ENCODE results near the gene HOXB4. TPM values are rescaled to one million over a fixed set of nuclear protein-coding genes. Genes with fewer than 3 reads are reported as not detected.

HOXB4 gene
- total RNA-seq, 1 experiment from 2014 or later = not detected

DNA sequence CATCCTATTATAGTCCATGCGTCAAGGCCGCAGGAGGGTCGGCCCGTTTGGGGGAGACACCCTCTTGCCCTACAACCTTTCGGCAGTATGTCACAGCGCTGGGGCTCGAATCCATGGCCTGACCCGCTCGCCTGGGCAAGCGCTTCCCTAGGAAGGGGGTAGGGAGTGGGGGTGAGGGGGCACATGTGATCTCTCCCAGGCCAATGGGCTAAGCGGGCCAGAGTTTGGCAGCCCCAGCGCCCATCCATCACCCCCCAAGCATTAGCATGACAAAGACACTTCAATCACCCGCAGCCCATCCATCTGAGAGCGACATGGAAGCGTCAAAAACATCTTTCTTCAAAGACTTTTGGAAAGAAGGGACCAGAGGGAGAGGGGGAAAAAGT, 47.3 kb downstream of the HOXB4 start, which contains the start of gene HOXB1:
Gene HOXB1 (minus strand): TSS at position 125 of the 386 bp plus-strand sequence. CDS start 107 bp downstream, at position 18.
- no peaks in the 10 kb centered on the region for H3K79me1 ChIP-seq (ENCODE audit: insufficient read depth, low read depth, low read length, poor library complexity, severe bottlenecking)
- no peak within 1 kb of the TSS for H2BK15ac ChIP-seq (ENCODE audit: low read depth, low read length)
- no peaks in the 10 kb centered on the region for H4K20me1 ChIP-seq (ENCODE audit: control insufficient read depth, insufficient read depth, insufficient read length)
- peaks cover 28 to 48% of the 10 kb centered on the region in 2 experiments for H3K4me1 Mint-ChIP-seq
- peak; percentile 90 for DNase-seq
- H3K9ac ChIP-seq (ENCODE audit: extremely low read depth, insufficient read length, low read length) = no peak within 1 kb of the TSS
- H3K23ac ChIP-seq (ENCODE audit: insufficient read length, low read depth, low read length) = no peak within 1 kb of the TSS
- H3K4ac ChIP-seq (ENCODE audit: low read depth, low read length) = no peak within 1 kb of the TSS
- H3K14ac ChIP-seq (ENCODE audit: insufficient read depth, low read length) = no peak within 1 kb of the TSS; the same call in 1 of the 2 replicates
- peak within 1 kb of the TSS in 1 of 2 experiments; percentile 69; a peak in 3 of 5 replicates for H3K4me3 Mint-ChIP-seq
- no peak within 1 kb of the TSS for H2AFZ ChIP-seq (ENCODE audit: low read length)
- H2BK120ac ChIP-seq (ENCODE audit: low read depth, low read length, poor library complexity, severe bottlenecking) = no peak within 1 kb of the TSS
- no peak within 1 kb of the TSS for H3K27ac Mint-ChIP-seq
- no peak within 1 kb of the TSS for H4K8ac ChIP-seq (replicated peaks; ENCODE audit: insufficient read length, low read depth, low read length)
- peaks cover 3 to 8% of the 10 kb centered on the region in 2 experiments; a peak in 3 of 5 replicates for H3K9me3 Mint-ChIP-seq
- H3K4me1 ChIP-seq (ENCODE audit: insufficient read depth, low read length) = peaks cover 8% of the 10 kb centered on the region; the same call in 1 of the 2 replicates
- WGBS (ENCODE audit: extremely low coverage, insufficient read length, low lambda C conversion rate) = no CpG with 5 or more reads among the region's 15 CpGs
- no peak within 1 kb of the TSS for H2BK12ac ChIP-seq (ENCODE audit: insufficient read length, low read depth, low read length)
- no peak within 1 kb of the TSS for H2BK20ac ChIP-seq (ENCODE audit: low read depth, low read length, poor library complexity, severe bottlenecking)
- H2AK5ac ChIP-seq (ENCODE audit: insufficient read length, low read length) = no peak within 1 kb of the TSS
- no peaks in the 10 kb centered on the region for H3K79me2 ChIP-seq (ENCODE audit: insufficient read depth, low read length)
- peak within 1 kb of the TSS; percentile 23 for H3K4me2 ChIP-seq (ENCODE audit: insufficient read depth, insufficient read length, low read length)
- TF ChIP-seq, protein P1, sequence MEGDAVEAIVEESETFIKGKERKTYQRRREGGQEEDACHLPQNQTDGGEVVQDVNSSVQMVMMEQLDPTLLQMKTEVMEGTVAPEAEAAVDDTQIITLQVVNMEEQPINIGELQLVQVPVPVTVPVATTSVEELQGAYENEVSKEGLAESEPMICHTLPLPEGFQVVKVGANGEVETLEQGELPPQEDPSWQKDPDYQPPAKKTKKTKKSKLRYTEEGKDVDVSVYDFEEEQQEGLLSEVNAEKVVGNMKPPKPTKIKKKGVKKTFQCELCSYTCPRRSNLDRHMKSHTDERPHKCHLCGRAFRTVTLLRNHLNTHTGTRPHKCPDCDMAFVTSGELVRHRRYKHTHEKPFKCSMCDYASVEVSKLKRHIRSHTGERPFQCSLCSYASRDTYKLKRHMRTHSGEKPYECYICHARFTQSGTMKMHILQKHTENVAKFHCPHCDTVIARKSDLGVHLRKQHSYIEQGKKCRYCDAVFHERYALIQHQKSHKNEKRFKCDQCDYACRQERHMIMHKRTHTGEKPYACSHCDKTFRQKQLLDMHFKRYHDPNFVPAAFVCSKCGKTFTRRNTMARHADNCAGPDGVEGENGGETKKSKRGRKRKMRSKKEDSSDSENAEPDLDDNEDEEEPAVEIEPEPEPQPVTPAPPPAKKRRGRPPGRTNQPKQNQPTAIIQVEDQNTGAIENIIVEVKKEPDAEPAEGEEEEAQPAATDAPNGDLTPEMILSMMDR (conservative IDR thresholded peaks at IDR 0.05) = no peak
- H3K36me3 Mint-ChIP-seq (ENCODE audit: insufficient read depth in 1 of 3, low read depth in 3 of 3) = no peaks in the 10 kb centered on the region
- H2BK5ac ChIP-seq (ENCODE audit: insufficient read length, low read length) = no peak within 1 kb of the TSS
- no peak within 1 kb of the TSS for H3T11ph ChIP-seq (ENCODE audit: low read length)
- H3K27me3 ChIP-seq (ENCODE audit: insufficient read depth, low read length) = peaks cover 59% of the 10 kb centered on the region; the same call in 1 of the 2 replicates
- no peak within 1 kb of the TSS for H4K91ac ChIP-seq (ENCODE audit: insufficient read length, low read depth, low read length)
- H3K27me3 Mint-ChIP-seq (ENCODE audit: low read depth) = peaks cover 100% of the 10 kb centered on the region
- no peaks in the 10 kb centered on the region for H3K23me2 ChIP-seq (ENCODE audit: insufficient read length, low read depth, low read length, poor library complexity, severe bottlenecking)
- H4K5ac ChIP-seq (ENCODE audit: insufficient read length, low read depth, low read length) = no peak within 1 kb of the TSS
- no peak within 1 kb of the TSS for H3K27ac ChIP-seq (ENCODE audit: insufficient read length, low read depth, low read length)
- no peak within 1 kb of the TSS for H3K18ac ChIP-seq (ENCODE audit: insufficient read length, low read depth, low read length)
- H3K9me3 ChIP-seq (ENCODE audit: control insufficient read depth, low read depth, low read length) = no peaks in the 10 kb centered on the region
- no peak within 1 kb of the TSS for H3K56ac ChIP-seq (ENCODE audit: insufficient read length, low read depth, low read length)

All from H9 (cell line).